HepG2 (cell line): ENCODE data around the gene CACNA1G. TPM values are rescaled to one million over a fixed set of nuclear protein-coding genes. Genes with fewer than 3 reads are reported as not detected.

Experiments
- ELF1 ChIP-seq: sonication (generic); formaldehyde crosslinking; IDR thresholded peaks from 2 replicates; pipeline ENCODE4 v1.4.0; 2020; ENCODE audit warnings: missing genetic modification reagents
- GABPB1 ChIP-seq: IDR thresholded peaks from 2 replicates; pipeline ENCODE4 v1.6.1; 2016; ENCODE audit warnings: mild to moderate bottlenecking, missing genetic modification reagents, moderate library complexity, missing compliant biosample characterization
- GATA4 ChIP-seq: sonication (generic); IDR thresholded peaks from 2 replicates; pipeline ENCODE4 v1.6.1; 2016; ENCODE audit warnings: antibody characterized with exemption, low read depth, borderline replicate concordance
- HNF4A ChIP-seq: sonication (generic); formaldehyde crosslinking; IDR thresholded peaks from 2 replicates; pipeline ENCODE4 v1.4.0; 2020; ENCODE audit warnings: missing genetic modification reagents
- JUN ChIP-seq: sonication (generic); formaldehyde crosslinking; IDR thresholded peaks from 2 replicates; pipeline ENCODE4 v1.4.0; 2020; ENCODE audit warnings: mild to moderate bottlenecking, missing genetic modification reagents
- ZFP36 ChIP-seq: fragments of 150-350 bp; IDR thresholded peaks from 2 replicates; pipeline ENCODE4 v1.6.1; 2018; ENCODE audit warnings: borderline replicate concordance, low read length, low read depth; ENCODE audit not compliant: partially characterized antibody
- ZNF230 ChIP-seq: sonication (generic); formaldehyde crosslinking; IDR thresholded peaks from 2 replicates; pipeline ENCODE4 v1.4.0; 2020; ENCODE audit warnings: mild to moderate bottlenecking, missing genetic modification reagents
- ZNF234 ChIP-seq: sonication (generic); formaldehyde crosslinking; conservative IDR thresholded peaks from 2 replicates; pipeline ENCODE4 v1.5.1; 2020; ENCODE audit warnings: mild to moderate bottlenecking, missing genetic modification reagents
- ZNF567 ChIP-seq: sonication (generic); formaldehyde crosslinking; IDR thresholded peaks from 2 replicates; pipeline ENCODE4 v1.8.1; 2023; ENCODE audit warnings: mild to moderate bottlenecking, missing genetic modification reagents, borderline replicate concordance
- polyA plus RNA-seq, 8 experiments: library from polyadenylated mRNA; depleted of rRNA in 3 of 8; stranded (reverse) in 7 of 8; unstranded in 1 of 8; fragments of >200 nt; fragmentation: Illumina TruSeq in 4 of 8; extraction: Trizol in 4 of 8; gene quantifications; 2 replicates each; pipeline versions ENCODE4 v1.2.1 to v1.2.3, GENCODE V29; 2011 to 2016; ENCODE audit warnings: low read depth in 4 of 8, missing spikeins in 1 of 8, mixed read lengths in 1 of 8; ENCODE audit not compliant: insufficient read depth in 1 of 8
- total RNA-seq, 5 experiments: library from RNA; depleted of rRNA; stranded (reverse); fragments of >200 nt; fragmentation: Illumina TruSeq; extraction: Trizol; gene quantifications; 2 replicates each; pipeline ENCODE4 v1.2.3, GENCODE V29; 2016; ENCODE audit warnings: low read depth in 1 of 5
- TF ChIP-seq, protein P1 (sequence below): sonication (generic); formaldehyde crosslinking; IDR thresholded peaks from 2 replicates; pipeline ENCODE4 v1.4.0; 2020; ENCODE audit warnings: missing genetic modification reagents
- TF ChIP-seq, protein P2 (sequence below): sonication (generic); formaldehyde crosslinking; IDR thresholded peaks from 2 replicates; pipeline ENCODE4 v1.8.0; 2022; ENCODE audit warnings: mild to moderate bottlenecking, missing genetic modification reagents, borderline replicate concordance
- TF ChIP-seq, protein P3 (sequence below): sonication (generic); formaldehyde crosslinking; IDR thresholded peaks from 2 replicates; pipeline ENCODE4 v1.5.1; 2020; ENCODE audit warnings: missing genetic modification reagents, mild to moderate bottlenecking, borderline replicate concordance
- TF ChIP-seq, protein P4 (sequence below): sonication (generic); formaldehyde crosslinking; IDR thresholded peaks from 2 replicates; pipeline ENCODE4 v1.8.0; 2022; ENCODE audit warnings: low read depth, missing genetic modification reagents

The CACNA1G gene
- total and polyA plus RNA-seq, 2 of the 13 experiments (the other 11 are each of a cell fraction or from before 2014, with no cell fraction given): 0.02 TPM; not detected in 1

DNA sequence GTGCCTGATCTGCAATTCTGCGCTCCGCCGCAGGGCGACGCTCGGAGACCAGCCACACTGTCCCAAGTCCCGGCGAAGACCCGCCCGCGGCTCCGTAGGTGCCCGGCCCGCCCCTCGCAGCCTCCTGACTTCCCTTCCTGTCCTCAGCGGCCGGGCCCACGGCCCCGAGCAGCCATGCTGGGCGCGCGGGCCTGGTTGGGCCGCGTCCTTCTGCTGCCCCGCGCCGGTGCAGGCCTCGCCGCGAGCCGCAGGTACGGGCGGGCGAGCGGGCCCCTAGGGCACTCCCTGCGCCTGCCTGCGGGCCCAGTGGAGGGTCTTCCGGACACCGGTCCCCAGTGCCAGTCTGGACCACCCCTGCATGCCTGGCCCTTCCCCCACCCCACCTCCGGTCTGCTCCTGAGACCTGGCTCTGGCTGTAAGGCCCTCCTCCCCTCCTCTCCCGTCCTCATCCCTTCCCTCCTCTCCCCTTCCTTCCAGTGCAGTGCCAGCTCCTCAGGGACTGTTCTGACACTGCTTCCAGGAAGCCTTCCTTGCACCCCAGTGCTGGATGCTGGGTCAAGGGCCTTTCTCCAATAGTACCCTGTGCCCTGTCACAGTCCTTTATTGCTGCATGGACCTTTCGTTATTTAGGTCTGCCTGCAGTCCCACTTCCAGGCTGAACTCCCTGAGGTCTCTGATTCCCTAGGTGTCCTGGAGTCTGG lies 13.3 kb upstream of the CACNA1G start, which contains the start of gene SPATA20 (continued):
- TF ChIP-seq, protein P1, sequence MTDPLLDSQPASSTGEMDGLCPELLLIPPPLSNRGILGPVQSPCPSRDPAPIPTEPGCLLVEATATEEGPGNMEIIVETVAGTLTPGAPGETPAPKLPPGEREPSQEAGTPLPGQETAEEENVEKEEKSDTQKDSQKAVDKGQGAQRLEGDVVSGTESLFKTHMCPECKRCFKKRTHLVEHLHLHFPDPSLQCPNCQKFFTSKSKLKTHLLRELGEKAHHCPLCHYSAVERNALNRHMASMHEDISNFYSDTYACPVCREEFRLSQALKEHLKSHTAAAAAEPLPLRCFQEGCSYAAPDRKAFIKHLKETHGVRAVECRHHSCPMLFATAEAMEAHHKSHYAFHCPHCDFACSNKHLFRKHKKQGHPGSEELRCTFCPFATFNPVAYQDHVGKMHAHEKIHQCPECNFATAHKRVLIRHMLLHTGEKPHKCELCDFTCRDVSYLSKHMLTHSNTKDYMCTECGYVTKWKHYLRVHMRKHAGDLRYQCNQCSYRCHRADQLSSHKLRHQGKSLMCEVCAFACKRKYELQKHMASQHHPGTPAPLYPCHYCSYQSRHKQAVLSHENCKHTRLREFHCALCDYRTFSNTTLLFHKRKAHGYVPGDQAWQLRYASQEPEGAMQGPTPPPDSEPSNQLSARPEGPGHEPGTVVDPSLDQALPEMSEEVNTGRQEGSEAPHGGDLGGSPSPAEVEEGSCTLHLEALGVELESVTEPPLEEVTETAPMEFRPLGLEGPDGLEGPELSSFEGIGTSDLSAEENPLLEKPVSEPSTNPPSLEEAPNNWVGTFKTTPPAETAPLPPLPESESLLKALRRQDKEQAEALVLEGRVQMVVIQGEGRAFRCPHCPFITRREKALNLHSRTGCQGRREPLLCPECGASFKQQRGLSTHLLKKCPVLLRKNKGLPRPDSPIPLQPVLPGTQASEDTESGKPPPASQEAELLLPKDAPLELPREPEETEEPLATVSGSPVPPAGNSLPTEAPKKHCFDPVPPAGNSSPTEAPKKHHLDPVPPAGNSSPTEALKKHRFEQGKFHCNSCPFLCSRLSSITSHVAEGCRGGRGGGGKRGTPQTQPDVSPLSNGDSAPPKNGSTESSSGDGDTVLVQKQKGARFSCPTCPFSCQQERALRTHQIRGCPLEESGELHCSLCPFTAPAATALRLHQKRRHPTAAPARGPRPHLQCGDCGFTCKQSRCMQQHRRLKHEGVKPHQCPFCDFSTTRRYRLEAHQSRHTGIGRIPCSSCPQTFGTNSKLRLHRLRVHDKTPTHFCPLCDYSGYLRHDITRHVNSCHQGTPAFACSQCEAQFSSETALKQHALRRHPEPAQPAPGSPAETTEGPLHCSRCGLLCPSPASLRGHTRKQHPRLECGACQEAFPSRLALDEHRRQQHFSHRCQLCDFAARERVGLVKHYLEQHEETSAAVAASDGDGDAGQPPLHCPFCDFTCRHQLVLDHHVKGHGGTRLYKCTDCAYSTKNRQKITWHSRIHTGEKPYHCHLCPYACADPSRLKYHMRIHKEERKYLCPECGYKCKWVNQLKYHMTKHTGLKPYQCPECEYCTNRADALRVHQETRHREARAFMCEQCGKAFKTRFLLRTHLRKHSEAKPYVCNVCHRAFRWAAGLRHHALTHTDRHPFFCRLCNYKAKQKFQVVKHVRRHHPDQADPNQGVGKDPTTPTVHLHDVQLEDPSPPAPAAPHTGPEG (CRISPR knock-in tag): peak; percentile 95
- TF ChIP-seq, protein P2, sequence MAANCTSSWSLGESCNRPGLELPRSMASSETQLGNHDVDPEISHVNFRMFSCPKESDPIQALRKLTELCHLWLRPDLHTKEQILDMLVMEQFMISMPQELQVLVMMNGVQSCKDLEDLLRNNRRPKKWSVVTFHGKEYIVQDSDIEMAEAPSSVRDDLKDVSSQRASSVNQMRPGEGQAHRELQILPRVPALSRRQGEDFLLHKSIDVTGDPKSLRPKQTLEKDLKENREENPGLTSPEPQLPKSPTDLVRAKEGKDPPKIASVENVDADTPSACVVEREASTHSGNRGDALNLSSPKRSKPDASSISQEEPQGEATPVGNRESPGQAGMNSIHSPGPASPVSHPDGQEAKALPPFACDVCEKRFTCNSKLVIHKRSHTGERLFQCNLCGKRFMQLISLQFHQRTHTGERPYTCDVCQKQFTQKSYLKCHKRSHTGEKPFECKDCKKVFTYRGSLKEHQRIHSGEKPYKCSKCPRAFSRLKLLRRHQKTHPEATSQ (CRISPR knock-in tag): no peak
- TF ChIP-seq ZNF230 (CRISPR knock-in tag) (peak; percentile 61; the same call in 1 of the 2 replicates), ELF1 (CRISPR knock-in tag) (peak; percentile 45), JUN (CRISPR knock-in tag) (no peak), ZNF234 (CRISPR knock-in tag) (no peak), ZFP36 (peak; percentile 52), ZNF567 (peak; percentile 77), GABPB1 (peak; percentile 89), HNF4A (CRISPR knock-in tag) (peak; percentile 56), GATA4 (peak; percentile 61; the same call in 1 of the 2 replicates)
- TF ChIP-seq, protein P3, sequence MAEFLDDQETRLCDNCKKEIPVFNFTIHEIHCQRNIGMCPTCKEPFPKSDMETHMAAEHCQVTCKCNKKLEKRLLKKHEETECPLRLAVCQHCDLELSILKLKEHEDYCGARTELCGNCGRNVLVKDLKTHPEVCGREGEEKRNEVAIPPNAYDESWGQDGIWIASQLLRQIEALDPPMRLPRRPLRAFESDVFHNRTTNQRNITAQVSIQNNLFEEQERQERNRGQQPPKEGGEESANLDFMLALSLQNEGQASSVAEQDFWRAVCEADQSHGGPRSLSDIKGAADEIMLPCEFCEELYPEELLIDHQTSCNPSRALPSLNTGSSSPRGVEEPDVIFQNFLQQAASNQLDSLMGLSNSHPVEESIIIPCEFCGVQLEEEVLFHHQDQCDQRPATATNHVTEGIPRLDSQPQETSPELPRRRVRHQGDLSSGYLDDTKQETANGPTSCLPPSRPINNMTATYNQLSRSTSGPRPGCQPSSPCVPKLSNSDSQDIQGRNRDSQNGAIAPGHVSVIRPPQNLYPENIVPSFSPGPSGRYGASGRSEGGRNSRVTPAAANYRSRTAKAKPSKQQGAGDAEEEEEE (CRISPR knock-in tag): no peak
- TF ChIP-seq, protein P4, sequence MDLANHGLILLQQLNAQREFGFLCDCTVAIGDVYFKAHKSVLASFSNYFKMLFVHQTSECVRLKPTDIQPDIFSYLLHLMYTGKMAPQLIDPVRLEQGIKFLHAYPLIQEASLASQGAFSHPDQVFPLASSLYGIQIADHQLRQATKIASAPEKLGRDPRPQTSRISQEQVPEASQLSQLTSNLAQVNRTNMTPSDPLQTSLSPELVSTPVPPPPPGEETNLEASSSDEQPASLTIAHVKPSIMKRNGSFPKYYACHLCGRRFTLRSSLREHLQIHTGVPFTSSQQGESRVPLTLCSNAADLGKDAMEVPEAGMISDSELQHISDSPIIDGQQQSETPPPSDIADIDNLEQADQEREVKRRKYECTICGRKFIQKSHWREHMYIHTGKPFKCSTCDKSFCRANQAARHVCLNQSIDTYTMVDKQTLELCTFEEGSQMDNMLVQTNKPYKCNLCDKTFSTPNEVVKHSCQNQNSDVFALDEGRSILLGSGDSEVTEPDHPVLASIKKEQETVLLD (CRISPR knock-in tag): no peak
